PC-3 (cell line): ENCODE data around the gene AFM. TPM values are rescaled to one million over a fixed set of nuclear protein-coding genes. Genes with fewer than 3 reads are reported as not detected.
A peak's percentile ranks its signal among the peaks of the same experiment; 100 is the strongest.

Experiments
- ATAC-seq: fragments of 200-7000 bp; cut with Tn5 transposase; 2 replicates; pipeline ENCODE4 v1.9.1; 2020; ENCODE audit warnings: mild to moderate bottlenecking, moderate library complexity
- BruUV-seq: library from RNA; stranded (reverse); fragments of 400-500 nt; replicated peaks from 2 replicates; lab custom pipeline; 2021; lab: Mats Ljungman, UMichigan
- CTCF ChIA-PET: fragments of 300-600 bp; sonication (Branson Sonifier 250); formaldehyde crosslinking; loops from one replicate; lab custom pipeline; 2022; ENCODE audit warnings: antibody characterized with exemption; lab: Charles Lee
- POLR2A ChIA-PET: fragments of 300-600 bp; sonication (Branson Sonifier 250); formaldehyde crosslinking; loops from one replicate; lab custom pipeline; 2022; ENCODE audit warnings: antibody characterized with exemption; ENCODE audit not compliant: unreplicated experiment; lab: Charles Lee
- DNase-seq: peaks from one replicate; pipeline ENCODE4 v3.0.0-alpha.2; 2015
- H2AFZ ChIP-seq: fragments of 300-600 bp; sonication (generic); 2 replicates; pipeline ENCODE4 v1.6.0; 2016; ENCODE audit warnings: antibody characterized with exemption, low read length
- H3F3A ChIP-seq: fragments of 300-600 bp; sonication (generic); one replicate; pipeline ENCODE4 v1.6.0; 2017; ENCODE audit warnings: antibody characterized with exemption, low read length, control low read depth, mild to moderate bottlenecking; ENCODE audit not compliant: unreplicated experiment
- H3K27ac ChIP-seq: fragments of 300-600 bp; sonication (generic); 2 replicates; pipeline ENCODE4 v1.5.1; 2016; ENCODE audit warnings: mild to moderate bottlenecking, low read length
- H3K27me3 ChIP-seq: fragments of 300-600 bp; sonication (generic); 2 replicates; pipeline ENCODE4 v1.6.1; 2016; ENCODE audit warnings: low read length, mixed read lengths
- H3K36me3 ChIP-seq: fragments of 300-600 bp; sonication (generic); 2 replicates; pipeline ENCODE4 v1.6.1; 2016; ENCODE audit warnings: low read depth, mixed run types, low read length, mixed read lengths
- H3K4me1 ChIP-seq: fragments of 300-600 bp; sonication (generic); 2 replicates; pipeline ENCODE4 v1.5.1; 2016; ENCODE audit warnings: low read length; ENCODE audit not compliant: insufficient read depth
- H3K4me2 ChIP-seq: fragments of 300-600 bp; sonication (generic); 2 replicates; pipeline ENCODE4 v1.6.0; 2016; ENCODE audit warnings: low read length
- H3K4me3 ChIP-seq: fragments of 300-600 bp; sonication (generic); 2 replicates; pipeline ENCODE4 v1.5.1; 2016; ENCODE audit warnings: mild to moderate bottlenecking, low read length, mixed read lengths
- H3K79me2 ChIP-seq: fragments of 300-600 bp; sonication (generic); 2 replicates; pipeline ENCODE4 v1.6.1; 2017; ENCODE audit warnings: low read length, mixed read lengths
- H3K9ac ChIP-seq: fragments of 300-600 bp; sonication (generic); 2 replicates; pipeline ENCODE4 v1.6.0; 2016; ENCODE audit warnings: mild to moderate bottlenecking, low read length
- H3K9me2 ChIP-seq: fragments of 300-600 bp; sonication (generic); replicated peaks from 2 replicates; pipeline ENCODE4 v1.6.1; 2016; ENCODE audit warnings: mixed run types, low read length, mixed read lengths
- H3K9me3 ChIP-seq: fragments of 300-600 bp; sonication (generic); 2 replicates; pipeline ENCODE4 v1.6.1; 2016; ENCODE audit warnings: low read length, mixed read lengths
- H4K20me1 ChIP-seq: fragments of 300-600 bp; sonication (generic); 2 replicates; pipeline ENCODE4 v1.6.1; 2016; ENCODE audit warnings: low read length, mixed read lengths
- CTCF ChIP-seq: fragments of 300-600 bp; sonication (generic); conservative IDR thresholded peaks from 2 replicates; pipeline ENCODE4 v1.5.1; 2017; ENCODE audit warnings: antibody characterized with exemption, low read depth, mild to moderate bottlenecking, low read length
- EZH2 ChIP-seq: fragments of 300-600 bp; sonication (generic); IDR thresholded peaks from one replicate; pipeline ENCODE4 v1.6.1; 2017; ENCODE audit warnings: antibody characterized with exemption, mild to moderate bottlenecking, low read length; ENCODE audit not compliant: unreplicated experiment
- EZH2phosphoT487 ChIP-seq: fragments of 300-600 bp; sonication (generic); IDR thresholded peaks from 2 replicates; pipeline ENCODE4 v1.6.1; 2018; ENCODE audit warnings: mild to moderate bottlenecking, antibody characterized with exemption, low read length, borderline replicate concordance
- intact Hi-C: fragments of 100-400 bp; cut with micrococcal nuclease; formaldehyde crosslinking; loops from 2 replicates; pipeline ENCODE4 v1.9.0; 2023
- total RNA-seq: library from RNA; depleted of rRNA; stranded (reverse); fragments of >200 nt; gene quantifications from 2 replicates; pipeline ENCODE4 v1.2.3, GENCODE V29; 2014

The AFM gene
- total RNA-seq, 1 experiment from 2014 or later = not detected

GRCh38 chr4:73447671-73448070 lies 33.9 kb upstream of the AFM start:
- no peaks in the 10 kb centered on the region for H3K36me3 ChIP-seq
- H3K79me2 ChIP-seq = no peaks in the 10 kb centered on the region
- peaks cover 13% of the 10 kb centered on the region for H3K4me1 ChIP-seq
- H2AFZ ChIP-seq = no peak overlapping the region
- H3K9ac ChIP-seq = no peak overlapping the region
- no peaks in the 10 kb centered on the region for H3K9me2 ChIP-seq
- H3K4me3 ChIP-seq = no peak overlapping the region
- ChIA-PET POLR2A (no interaction called here), CTCF (no interaction called here)
- H3K27ac ChIP-seq = no peak overlapping the region
- no peak overlapping the region for H3K4me2 ChIP-seq
- no peaks in the 10 kb centered on the region for H3K9me3 ChIP-seq
- no TSS peak for BruUV-seq
- peak; percentile 31 for ATAC-seq
- H4K20me1 ChIP-seq = no peaks in the 10 kb centered on the region
- intact Hi-C loops = loop anchor here (5.0 kb wide), 1 partner anchor 50 kb away; no protein-coding TSS in a partner anchor
- DNase-seq = peak; percentile 29
- TF ChIP-seq EZH2phosphoT487 = no peak
- TF ChIP-seq CTCF = no peak
- no peak for TF ChIP-seq EZH2
- H3F3A ChIP-seq = no peaks in the 10 kb centered on the region
- peaks cover 15% of the 10 kb centered on the region; the same call in 1 of the 2 replicates for H3K27me3 ChIP-seq

DNA sequence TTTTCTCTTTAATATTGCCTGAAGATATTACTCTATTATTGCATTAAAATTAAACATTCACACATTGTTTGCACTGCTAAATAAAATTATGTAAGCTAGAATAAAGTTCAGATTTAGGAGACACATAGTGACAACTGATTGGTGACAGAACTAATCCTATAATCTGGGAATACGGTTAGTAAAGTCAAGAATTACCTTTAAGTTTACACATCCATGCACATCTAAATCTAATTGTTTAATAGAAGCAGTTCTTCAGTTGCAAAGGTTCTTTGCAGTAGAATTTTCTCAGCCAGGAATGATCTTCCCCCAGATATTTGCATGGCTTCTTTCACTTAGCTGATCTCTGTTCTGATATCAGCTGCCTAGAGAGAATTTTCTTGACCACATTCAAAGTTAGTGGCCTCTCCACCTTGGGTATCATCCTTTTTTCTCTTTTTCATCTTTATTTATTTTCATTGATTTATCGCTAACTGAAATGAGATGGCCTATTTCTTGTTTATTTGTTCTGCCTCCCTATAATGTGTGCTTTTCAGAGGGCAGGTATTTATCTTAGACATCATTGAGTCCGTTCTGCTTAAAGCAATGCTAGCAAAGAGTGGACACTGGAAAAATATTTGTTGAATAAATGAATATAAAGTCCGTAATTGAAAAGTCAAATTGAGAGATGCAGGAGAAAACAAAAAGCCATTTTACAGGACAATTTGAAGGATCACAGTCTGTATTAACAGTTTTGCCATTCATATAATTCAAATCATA lies 32.9 kb upstream of the AFM start:
- ChIA-PET CTCF (no interaction called here), POLR2A (no interaction called here)
- no TSS peak for BruUV-seq
- no peak for ATAC-seq
- intact Hi-C loops = loop anchor here (5.0 kb wide), 1 partner anchor 51 kb away; no protein-coding TSS in a partner anchor
- DNase-seq = no peak
- Histone ChIP-seq H3K4me1 (peaks cover 11% of the 10 kb centered on the region; the same call in 1 of the 2 replicates), H4K20me1 (no peaks in the 10 kb centered on the region), H2AFZ (no peak overlapping the region), H3K4me3 (no peak overlapping the region), H3K36me3 (no peaks in the 10 kb centered on the region), H3K27ac (no peak overlapping the region), H3K27me3 (peaks cover 18% of the 10 kb centered on the region; the same call in 1 of the 2 replicates), H3K9me3 (no peaks in the 10 kb centered on the region), H3K4me2 (no peak overlapping the region), H3F3A (no peaks in the 10 kb centered on the region), H3K9me2 (no peaks in the 10 kb centered on the region), H3K9ac (no peak overlapping the region), H3K79me2 (no peaks in the 10 kb centered on the region)
- TF ChIP-seq EZH2phosphoT487 (no peak), EZH2 (no peak)

DNA sequence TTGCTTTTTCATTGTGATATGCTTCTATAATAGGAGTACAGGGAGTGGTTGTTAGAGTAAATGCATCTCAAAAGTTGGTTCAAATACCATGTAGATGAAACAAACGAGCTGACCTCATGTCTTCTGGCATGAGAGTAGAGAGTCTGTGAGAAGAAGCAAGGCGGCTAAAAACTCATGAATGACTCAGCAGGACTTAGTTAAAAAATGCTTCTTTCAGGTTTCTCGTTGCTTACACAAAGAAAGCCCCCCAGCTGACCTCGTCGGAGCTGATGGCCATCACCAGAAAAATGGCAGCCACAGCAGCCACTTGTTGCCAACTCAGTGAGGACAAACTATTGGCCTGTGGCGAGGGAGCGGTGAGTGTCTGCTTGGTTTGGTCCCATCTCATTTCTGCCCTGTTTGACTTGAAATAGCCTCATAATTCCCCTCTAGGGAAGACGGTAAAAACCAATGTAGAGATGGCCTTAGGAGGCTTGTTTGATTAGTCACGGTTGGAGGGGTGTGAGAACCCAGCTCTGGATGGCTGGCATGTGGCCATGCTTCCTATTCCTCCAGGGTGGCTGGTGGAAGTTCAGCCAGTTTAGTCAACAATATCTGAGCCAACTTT lies 31.0 kb upstream of the AFM start:
- no peaks in the 10 kb centered on the region for H4K20me1 ChIP-seq
- H3F3A ChIP-seq = no peaks in the 10 kb centered on the region
- no peaks in the 10 kb centered on the region for H3K79me2 ChIP-seq
- ChIA-PET POLR2A (no interaction called here), CTCF (no interaction called here)
- no peaks in the 10 kb centered on the region for H3K9me3 ChIP-seq
- peaks cover 11% of the 10 kb centered on the region; the same call in 1 of the 2 replicates for H3K4me1 ChIP-seq
- peak; percentile 77 for DNase-seq
- no peaks in the 10 kb centered on the region for H3K36me3 ChIP-seq
- no peak overlapping the region for H3K4me3 ChIP-seq
- intact Hi-C loops = no loop called here
- BruUV-seq = no TSS peak
- ATAC-seq = peak; percentile 59
- 0 out of 2 replicates have a peak overlapping the region, but pooled peaks have one; percentile 2 for H2AFZ ChIP-seq
- H3K27ac ChIP-seq = peak overlapping the region; percentile 36
- H3K9me2 ChIP-seq = no peaks in the 10 kb centered on the region
- no peak overlapping the region for H3K4me2 ChIP-seq
- TF ChIP-seq EZH2phosphoT487 (no peak), EZH2 (no peak), CTCF (no peak)
- H3K27me3 ChIP-seq = peaks cover 21% of the 10 kb centered on the region
- H3K9ac ChIP-seq = no peak overlapping the region
